T-helper 2 cell treated with Interferon-gamma antibody and Interleukin-4, amounts not matched to agents 100 ng/mL and 5 ng/mL, for 36 hours (primary cell): Measurements from ENCODE around the gene LIG3. TPM values are rescaled to one million over a fixed set of nuclear protein-coding genes. Genes with fewer than 3 reads are reported as not detected.
"Not testable (repeated sequence)": the region's sequence is repeated elsewhere in the genome, so short reads cannot be mapped to it uniquely, and the experiment has no call there.

Source experiments
- intact Hi-C: fragments of 100-400 bp; cut with micrococcal nuclease; formaldehyde crosslinking; loops from one replicate; pipeline ENCODE4 v1.15.1; 2023
- total RNA-seq: library from RNA; stranded (reverse); gene quantifications from 2 replicates; pipeline ENCODE4 v1.2.3, GENCODE V29; 2022

LIG3 gene
- total RNA-seq, 1 donor from 2014 or later, result 46.1 TPM

DNA sequence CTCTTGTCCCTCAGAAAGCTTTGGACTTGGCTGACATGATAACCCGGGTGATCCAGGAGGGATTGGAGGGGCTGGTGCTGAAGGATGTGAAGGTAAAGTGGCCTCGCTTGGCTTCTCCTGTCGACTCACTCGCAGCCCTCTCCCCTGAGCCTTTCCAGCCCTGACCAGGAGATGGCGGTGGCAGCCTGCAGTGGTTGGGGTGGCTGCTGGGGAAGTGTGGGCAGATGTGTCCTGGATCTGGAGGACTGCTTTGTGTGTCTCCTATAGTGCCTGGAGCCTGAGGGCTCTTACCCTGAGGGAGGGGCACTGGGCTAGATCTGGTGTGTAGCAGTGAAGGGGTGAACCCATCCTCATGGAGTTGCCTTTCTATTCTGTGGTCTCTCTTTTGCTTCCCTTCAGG is 17.9 kb downstream of the LIG3 start:
- intact Hi-C loops, result loop anchor here (1.0 to 2.0 kb wide), 3 partner anchors 65 to 121 kb away; partner anchors contain the start of genes RAD51D and RFFL

DNA sequence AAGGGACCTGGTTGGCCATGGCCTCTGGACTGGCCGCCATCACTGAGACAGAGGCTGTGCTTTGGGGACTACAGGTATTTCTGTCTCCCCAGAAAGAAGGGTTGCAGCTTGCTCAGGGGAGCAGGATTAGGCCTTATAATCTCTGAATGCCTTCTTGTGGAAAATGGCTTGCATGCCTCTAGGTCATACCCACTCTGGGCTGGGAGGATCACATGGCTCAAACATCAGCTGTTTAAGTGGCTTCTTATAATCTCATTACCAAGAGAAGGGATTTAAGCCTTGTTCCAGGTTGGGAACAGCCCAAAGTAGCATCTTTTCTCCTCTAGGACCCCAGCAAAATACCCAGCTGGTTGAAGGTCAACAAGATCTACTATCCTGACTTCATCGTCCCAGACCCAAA is 19.1 kb downstream of the LIG3 start:
- intact Hi-C loops, result loop anchor here (2.0 kb wide), 1 partner anchor 63 kb away; the partner anchor contains the start of gene RFFL

DNA sequence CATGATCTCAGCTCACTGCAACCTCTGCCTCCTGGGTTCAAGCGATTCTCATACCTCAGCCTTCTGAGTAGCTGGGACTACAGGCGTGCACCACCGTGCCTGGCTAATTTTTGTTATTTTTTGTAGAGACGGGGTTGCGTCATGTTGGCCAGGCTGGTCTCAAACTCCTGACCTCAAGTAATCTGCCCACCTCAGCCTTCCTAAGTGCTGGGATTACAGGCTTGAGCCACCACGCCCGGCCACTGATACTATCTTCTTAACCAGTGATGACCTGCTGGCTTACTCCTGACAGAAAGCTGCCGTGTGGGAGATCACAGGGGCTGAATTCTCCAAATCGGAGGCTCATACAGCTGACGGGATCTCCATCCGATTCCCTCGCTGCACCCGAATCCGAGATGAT is 20.7 kb downstream of the LIG3 start:
- intact Hi-C loops, result not testable (repeated sequence)

DNA sequence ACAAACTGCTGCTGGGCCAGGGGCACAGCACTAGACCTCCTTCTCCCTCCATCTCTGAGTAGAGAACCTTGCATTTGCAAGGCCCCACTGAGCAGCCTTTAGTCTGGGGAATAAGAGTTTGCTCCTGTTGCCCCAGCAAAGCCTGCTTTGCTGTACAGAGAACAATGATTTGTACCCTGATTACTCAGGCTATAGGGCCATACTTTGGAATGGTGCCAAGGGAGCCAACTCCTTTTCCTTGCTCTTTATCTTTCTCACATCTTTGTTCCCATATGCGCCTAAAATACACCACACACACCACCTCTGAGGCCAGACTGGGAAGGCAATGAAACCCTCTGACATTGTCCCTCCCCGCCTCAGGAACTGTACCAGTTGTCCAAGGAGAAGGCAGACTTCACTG is 21.2 kb downstream of the LIG3 start:
- intact Hi-C loops, result no loop called here

DNA sequence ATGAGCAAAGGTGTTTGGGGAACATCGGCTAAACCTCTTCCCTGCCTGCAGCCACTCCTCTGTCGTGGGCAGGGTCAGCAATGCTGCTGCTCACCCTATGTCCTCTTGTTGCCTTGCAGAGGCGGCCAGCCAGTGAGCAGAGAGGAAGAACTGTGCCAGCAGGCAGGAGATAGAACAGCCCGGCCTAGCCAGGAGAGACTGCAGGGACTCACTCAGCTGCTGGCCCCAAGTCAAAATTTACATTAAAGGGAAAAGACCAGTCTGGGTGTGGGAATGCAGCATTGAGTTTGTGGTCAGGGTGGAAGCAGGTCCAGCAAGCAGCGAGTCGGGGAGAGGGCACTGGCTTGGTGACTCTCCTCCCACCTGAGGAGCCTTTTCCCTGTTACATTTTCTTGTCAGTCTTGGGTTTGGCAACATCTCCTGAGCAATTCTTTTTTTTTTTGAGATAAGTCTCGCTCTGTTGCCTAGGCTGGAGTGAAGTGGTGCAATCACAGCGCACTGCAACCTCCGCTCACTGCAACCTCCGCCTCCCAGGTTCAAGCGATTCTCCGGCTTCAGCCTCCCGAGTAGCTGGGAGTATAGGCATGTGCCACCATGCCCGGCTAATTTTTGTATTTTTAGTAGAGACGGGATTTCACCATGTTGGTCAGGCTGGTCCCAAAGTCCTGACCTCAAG is 22.7 kb downstream of the LIG3 start:
- intact Hi-C loops, result no loop called here

DNA sequence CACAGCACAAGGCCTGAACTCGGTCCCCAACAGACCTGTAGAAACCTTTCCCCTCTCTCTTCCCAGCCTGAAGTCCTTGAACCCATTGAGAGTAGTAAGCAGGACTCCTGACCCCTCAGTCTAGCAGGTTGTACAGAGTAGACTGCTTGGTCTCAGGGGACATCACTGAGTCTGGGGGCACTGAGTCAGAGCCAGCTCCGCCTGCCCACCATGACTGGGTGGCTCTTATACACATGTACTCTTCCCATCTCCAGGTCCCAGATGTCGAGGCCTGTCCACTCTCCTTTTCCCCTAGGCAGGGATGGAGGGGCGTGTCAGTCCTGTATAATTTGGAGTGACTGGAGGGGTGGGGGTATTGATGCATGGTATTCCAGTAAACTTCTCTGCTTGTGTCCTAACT is 23.5 kb downstream of the LIG3 start:
- intact Hi-C loops, result no loop called here

DNA sequence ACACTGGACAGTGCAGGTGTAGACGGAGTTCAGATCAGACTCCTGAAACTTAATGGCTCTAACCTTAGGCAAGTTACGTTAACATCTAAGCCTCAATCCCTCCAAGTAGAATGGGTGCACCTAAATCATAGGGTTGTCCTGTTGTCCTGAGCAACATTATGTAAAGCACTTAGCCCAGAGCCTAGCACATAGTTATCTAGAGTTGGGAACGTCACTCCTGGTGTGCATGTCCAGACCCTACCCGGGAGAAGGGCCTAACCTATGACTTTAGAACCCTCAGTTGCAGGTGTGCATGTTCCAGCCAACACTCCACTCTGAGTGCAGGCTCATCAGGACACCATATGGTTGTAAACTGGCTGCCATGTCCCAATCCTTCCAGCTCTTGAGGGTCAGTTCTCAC is 26.0 kb downstream of the LIG3 start:
- intact Hi-C loops, result no loop called here

DNA sequence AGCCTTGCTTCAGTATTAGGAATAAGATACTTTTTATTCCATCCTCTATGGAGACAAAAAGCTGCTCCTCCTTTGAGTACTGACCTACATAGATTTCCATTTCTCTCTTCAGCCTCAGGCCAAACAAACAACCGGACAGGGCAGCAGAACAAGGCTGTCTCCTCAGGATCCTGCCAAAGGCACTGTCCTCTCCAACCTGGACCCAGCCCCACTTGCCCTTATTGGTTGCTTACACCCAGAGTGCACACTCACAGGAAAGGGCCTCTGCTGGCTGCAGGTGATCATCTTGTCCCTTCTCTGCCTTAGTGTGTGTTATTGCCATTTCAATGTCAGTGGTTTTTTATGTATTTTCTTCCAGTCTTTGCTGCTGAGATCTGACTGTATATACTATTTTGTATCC is 26.6 kb downstream of the LIG3 start:
- intact Hi-C loops, result no loop called here

DNA sequence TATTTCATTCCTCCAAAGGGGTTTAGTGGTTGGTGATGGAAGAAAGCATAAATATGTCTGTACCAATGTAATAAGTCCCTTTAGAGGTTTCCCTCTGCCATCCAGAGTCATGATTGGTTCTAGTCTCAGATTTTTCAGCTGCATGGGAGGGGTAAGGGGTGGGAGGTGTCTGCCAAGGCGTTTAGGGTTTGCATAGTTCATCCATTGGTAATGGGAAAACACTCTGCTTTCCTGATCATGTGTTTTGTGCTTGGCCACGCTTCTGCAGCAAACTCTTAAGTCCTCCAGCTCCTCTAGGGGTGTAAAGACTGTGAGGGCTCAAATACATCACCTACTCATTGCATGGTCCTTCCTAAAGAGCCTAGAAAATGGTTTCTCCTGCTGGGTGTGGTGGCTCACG is 29.8 kb downstream of the LIG3 start:
- intact Hi-C loops, result no loop called here

DNA sequence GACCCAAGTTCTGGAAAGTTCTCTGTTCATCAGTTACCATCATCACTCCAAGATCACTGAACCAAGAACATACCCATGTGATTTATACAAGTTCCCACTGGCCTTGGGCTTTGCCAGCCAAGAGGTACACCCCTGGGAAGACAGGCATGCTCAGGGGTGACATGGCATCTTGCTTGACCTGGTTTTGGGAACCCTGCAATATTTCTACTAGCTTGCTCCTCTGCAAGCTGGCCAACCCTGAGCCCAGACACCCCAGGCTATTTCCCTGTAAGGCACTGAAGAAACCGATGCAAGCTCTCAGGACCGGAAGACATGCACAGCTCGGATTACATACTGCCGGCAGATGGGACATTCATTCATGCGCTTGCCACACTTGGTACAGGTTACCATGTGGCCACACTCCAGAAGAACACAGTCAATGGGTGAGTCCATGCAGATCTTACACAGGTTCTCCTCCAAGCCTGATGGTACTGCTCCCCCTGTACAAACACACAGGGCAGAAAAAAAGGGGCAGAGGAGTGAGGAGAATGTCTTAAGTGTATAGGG is 31.4 kb downstream of the LIG3 start:
- intact Hi-C loops, result no loop called here

DNA sequence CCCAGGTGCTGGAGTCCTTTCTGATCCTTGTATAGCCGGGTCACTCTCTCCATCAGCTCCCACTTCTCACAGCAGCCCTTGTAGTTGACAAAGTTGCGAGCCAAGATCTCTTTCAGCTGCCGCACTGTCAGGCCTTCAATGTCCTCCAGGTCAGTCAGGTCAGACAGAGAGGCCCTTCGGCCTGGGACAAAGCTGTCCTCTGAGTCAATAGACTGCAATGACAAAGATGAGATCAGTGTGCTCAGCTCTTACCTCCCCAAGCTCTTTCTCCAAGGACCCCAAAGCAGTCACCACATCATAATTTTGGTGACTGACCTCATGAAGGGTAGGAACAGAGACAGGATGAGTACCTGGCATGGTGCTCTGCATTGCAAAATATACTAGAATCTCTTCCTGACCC is 36.1 kb downstream of the LIG3 start:
- intact Hi-C loops, result no loop called here

DNA sequence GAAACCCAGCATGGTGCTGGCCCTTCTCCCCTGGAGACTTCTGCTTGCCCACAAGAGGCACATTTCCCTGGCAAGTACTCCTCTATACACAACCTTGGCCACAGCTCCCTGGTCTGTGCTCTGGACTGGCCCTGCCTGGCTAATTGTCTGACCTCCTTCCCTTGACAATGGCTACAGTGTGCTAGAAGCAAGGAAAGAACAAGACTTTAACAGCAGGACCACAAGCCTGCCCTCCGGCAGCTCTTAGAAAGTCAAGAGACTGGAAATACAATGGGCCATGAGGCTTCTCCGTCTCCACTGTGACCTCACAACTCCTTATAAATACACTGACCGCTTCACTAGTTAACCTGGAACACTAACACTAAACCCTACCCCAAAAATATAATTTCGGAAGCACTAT is 36.7 kb downstream of the LIG3 start:
- intact Hi-C loops, result no loop called here

DNA sequence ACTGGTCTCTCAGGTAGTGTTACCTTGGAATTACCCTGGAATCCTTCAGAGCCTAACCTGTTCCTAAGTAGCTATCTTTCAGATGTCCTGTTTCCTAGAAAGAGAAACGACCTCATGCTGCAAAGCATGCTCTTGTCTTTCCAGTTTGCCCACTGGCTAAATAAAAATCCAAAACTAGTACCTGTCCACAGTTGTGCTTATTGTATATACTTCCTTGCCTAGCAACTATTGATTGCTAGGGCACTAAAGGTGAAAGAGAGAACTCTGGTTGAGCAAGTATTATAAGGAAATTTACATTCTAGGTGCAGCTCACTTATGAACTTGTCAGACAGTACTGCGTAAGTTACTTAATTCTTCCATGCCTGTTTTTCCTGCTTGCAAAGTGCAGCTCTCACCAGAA is 38.5 kb downstream of the LIG3 start:
- intact Hi-C loops, result no loop called here

DNA sequence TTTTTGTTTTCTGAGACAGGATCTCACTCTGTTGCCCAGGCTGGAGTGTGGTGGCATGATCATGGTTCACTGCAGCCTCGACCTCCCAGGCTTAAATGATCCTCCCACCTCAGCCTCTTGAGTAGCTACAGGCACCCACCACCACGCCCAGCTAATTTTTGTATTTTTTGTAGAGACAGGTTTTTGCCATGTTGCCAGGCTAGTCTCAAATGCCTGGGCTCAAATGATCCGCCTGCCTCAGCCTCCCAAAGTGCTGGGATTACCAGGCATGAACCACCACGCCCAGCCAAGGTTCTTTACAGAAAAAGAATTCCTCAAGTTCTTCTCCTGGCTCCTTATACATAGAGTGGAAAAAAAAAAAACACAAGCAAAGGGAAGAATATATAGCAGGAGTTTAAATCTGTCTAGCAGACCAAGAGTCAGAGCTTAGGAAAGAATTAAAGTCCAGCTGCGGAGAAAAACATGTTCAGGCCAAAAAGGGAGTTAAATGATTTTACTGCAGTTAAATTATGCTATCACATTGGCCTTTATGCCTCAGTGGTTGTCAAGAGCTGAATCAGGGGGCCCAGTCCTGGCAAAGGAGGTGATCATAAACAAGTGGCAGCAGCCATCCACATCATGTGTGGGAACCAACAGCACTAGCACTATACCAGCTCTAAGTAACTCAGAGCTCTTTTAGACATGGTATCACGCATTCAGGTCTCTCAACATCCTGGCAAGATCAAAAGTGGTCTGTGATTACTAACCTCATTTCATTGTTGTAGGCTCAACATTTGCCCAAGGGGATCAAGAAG is 39.3 kb downstream of the LIG3 start:
- intact Hi-C loops, result loop anchor here (5.0 kb wide), 1 partner anchor 43 kb away; the partner anchor contains the start of gene RFFL

DNA sequence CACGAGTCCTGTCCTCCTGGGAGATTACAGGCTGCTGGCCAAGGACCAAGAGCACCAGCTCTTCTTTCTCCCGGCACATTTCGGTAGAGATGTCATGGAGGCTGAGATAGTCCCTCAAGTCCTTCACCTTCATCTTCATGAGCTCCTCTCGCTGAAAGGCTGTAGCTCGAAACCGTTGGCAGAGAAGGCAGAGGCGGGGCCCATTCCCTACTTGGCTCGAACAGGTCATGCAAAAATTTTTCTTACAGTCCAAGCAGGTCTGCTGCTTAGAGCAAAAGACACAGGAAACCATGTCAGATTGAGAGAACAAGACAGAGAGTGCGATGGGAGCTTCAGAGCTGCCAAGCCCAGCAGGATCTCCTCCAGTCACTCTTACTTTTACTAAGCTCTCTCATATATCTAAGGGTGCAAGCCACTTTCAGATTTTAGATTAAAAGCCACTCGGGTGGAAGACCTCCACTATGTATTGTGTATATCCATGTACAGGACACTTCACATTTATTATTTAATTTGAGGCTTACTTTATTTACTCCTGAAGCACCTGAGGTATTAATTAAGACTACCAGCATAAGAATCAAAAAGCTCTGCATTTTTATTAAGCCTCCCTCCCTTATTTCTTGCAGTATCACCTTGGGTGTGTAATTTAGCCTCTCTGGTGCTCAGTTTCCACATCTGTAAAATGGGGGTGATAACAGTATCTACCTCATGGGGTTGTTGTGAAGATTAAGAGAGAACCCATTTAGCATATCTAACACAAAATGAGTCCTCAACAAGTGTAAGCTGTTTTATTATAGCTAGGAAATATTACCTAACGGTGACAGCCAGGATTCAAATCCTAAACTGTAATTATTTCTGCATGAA is 41.4 kb downstream of the LIG3 start:
- intact Hi-C loops, result loop anchor here (2.0 to 5.0 kb wide), 2 partner anchors 29 to 41 kb away; partner anchors contain the start of gene RFFL

DNA sequence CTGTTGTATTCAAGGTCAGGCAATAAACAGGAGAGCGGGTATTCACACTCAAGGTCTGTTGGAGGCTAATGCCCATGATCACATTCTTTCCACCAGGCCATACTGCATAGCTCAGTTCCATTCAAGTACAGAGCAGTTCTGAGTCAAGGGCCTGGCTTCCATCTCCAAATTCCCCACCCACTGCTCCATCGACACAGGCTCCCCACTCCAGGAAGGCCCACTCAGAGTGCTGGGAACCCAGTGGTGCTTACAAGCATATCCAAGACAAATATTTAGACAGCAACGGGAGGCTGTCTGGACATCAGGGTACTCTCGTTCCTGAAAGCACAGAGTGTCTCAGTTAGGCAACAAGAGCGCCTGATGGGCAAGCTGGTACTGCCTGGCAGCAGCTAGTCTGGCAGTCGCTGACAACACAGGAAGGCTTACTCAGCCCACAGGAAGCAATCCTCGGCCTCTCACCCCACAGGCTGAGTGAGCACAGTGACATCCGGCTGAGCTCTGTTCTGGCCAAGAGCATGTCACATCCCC is 42.3 kb downstream of the LIG3 start:
- intact Hi-C loops, result loop anchor here (1.0 to 5.0 kb wide), 3 partner anchors 28 to 66 kb away; partner anchors contain the start of gene RFFL

DNA sequence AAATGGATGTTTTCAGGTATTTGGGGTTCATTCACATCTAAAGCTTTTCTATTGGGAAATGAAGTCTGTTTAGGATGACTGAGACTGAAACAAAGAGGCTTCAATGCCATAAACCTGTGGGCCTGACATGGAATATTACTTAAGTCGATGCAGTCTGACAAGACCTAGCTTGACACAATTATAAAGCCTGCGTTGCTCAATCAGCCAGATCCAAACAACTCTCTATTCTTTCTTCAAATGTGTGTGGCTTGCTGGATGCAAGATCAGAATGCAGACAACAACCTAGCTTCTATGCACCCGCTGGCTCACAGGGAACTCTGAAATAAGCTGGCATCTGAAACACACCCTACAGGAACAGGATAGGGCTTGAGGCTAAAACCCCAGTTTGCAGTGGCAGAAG is 43.2 kb downstream of the LIG3 start:
- intact Hi-C loops, result loop anchor here (1.0 to 5.0 kb wide), 3 partner anchors 27 to 65 kb away; partner anchors contain the start of gene RFFL

DNA sequence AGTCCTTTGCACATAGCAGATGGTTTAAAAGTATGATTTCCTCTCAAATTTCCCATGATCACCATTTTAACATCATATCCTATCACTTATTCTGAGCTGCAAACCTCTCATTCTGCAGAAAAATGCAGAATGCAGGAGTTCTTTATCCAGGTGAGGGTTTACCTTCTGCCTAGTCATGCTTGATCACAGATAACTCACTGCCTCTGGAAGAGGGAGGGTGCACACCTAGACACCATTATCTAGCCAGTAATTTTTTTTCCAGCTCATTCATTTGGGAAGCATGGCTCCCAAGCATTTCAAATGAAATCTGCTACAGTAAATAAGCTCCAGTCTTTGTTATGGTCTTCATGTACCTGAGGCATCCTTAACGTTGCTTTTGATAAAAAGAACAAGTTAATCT is 45.2 kb downstream of the LIG3 start:
- intact Hi-C loops, result no loop called here

DNA sequence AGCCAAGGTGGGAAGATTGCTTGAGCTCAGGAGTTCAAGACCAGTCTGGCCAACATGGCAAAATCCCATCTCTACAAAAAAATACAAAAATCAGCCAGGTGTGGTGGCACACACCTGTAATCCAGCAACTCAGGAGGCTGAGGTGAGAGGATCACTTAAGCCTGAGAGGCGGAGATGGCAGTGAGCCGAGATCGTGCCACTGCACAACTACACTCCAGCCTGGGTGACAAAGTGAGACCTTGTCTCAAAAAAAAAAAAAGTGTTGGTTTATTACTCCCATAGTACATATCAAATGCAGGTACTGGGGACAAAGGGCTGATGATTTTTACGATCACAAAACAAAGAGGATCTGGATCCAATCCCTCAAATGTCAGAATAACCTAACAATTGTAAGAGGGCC is 47.8 kb downstream of the LIG3 start:
- intact Hi-C loops, result not testable (repeated sequence)

DNA sequence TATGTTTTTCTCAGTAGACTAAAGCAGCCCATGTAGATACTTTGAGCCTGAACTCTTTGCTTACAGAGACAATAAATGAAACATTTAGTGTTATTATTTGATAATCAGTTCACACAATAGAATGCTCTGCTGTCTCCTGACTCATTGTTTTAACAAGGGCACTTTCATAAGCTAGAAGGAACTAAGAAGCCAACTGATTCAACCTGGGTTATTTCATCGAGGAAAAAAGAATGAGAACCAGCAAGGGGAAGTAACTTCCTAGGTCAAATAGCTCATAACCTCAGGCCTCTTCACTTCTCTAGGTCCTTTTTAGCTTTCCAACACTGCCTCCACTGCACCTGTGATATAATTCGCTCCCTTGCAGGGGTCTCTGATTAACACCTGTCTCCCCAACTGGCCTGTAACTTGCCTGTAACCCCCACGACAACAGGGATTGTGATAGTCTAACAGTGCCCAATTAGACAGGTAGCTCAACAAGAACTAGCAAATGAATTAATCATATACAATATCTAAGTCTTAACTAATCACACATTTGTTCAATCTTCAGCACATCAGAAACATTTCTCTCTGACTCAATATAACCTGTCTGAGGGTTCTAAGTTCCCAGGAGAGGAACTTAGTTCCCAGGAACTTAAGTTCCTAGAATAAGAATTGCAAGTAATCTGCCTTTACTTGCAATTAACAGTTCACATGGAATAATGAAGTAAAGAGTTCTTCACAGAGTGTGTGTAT is 48.4 kb downstream of the LIG3 start:
- intact Hi-C loops, result no loop called here
